H1 (cell line): ENCODE data around the gene MACROD2. TPM values are rescaled to one million over a fixed set of nuclear protein-coding genes. Genes with fewer than 3 reads are reported as not detected.

ENCODE experiments used
- CTCF ChIA-PET: fragments of 300-600 bp; sonication (Branson Sonifier 250); formaldehyde crosslinking; loops from one replicate; lab custom pipeline; 2021; ENCODE audit not compliant: partially characterized antibody; lab: Charles Lee
- POLR2A ChIA-PET: fragments of 300-600 bp; sonication (Branson Sonifier 250); formaldehyde crosslinking; loops from one replicate; lab custom pipeline; 2021; ENCODE audit warnings: inconsistent platforms; ENCODE audit not compliant: partially characterized antibody; lab: Charles Lee
- DNase-seq, 2 experiments: peaks; one replicate each; pipeline versions ENCODE4 v3.0.0 to v3.0.0-alpha.2; 2010 to 2022; ENCODE audit warnings: low spot score in 2 of 2, low read depth in 1 of 2, mixed read lengths in 1 of 2
- FAIRE-seq: peaks from 2 replicates; lab custom pipeline; 2011; peaks lifted over from hg19 to GRCh38; lab: Jason Lieb, UNC
- H2AFZ ChIP-seq: 2 replicates; pipeline ENCODE4 v1.8.1; 2012; ENCODE audit warnings: low read length, inconsistent platforms
- H2AK5ac ChIP-seq: 2 replicates; pipeline ENCODE4 v1.6.1; 2013; ENCODE audit warnings: low read depth, low read length
- H2BK120ac ChIP-seq: replicated peaks from 2 replicates; pipeline ENCODE3; 2013; ENCODE audit warnings: low read depth, low read length, inconsistent platforms
- H2BK12ac ChIP-seq: 2 replicates; pipeline ENCODE4 v1.6.1; 2013; ENCODE audit warnings: low read depth, low read length
- H2BK15ac ChIP-seq: 2 replicates; pipeline ENCODE4 v1.6.1; 2013; ENCODE audit warnings: low read length
- H2BK20ac ChIP-seq: 2 replicates; pipeline ENCODE4 v1.6.1; 2013; ENCODE audit warnings: low read length
- H2BK5ac ChIP-seq: 2 replicates; pipeline ENCODE4 v1.6.1; 2013; ENCODE audit warnings: low read depth, low read length
- H3K14ac ChIP-seq: 2 replicates; pipeline ENCODE4 v1.6.1; 2013; ENCODE audit warnings: inconsistent platforms; ENCODE audit not compliant: insufficient read length
- H3K18ac ChIP-seq: 2 replicates; pipeline ENCODE4 v1.6.1; 2013; ENCODE audit warnings: low read length; ENCODE audit errors: extremely low read depth
- H3K23ac ChIP-seq: 2 replicates; pipeline ENCODE4 v1.6.1; 2013; ENCODE audit warnings: inconsistent platforms; ENCODE audit not compliant: insufficient read length
- H3K23me2 ChIP-seq: 2 replicates; pipeline ENCODE4 v1.6.1; 2013; ENCODE audit warnings: low read depth, low read length
- H3K27ac ChIP-seq: 2 replicates; pipeline ENCODE4 v1.6.1; 2011; ENCODE audit warnings: low read depth, low read length, inconsistent platforms
- H3K27me3 ChIP-seq, 4 experiments: replicated peaks in 1 of 4; 1 replicate in 1 of 4; 2 replicates in 3 of 4; pipeline versions ENCODE4 v1.6.1 to v1.8.1; 2011 to 2013; ENCODE audit warnings: low read length in 3 of 4, mild to moderate bottlenecking in 3 of 4, inconsistent platforms in 2 of 4, mixed read lengths in 2 of 4, moderate library complexity in 1 of 4; ENCODE audit not compliant: control insufficient read depth in 3 of 4, insufficient read depth in 3 of 4; ENCODE audit errors: extremely low read depth in 1 of 4
- H3K36me3 ChIP-seq, 4 experiments: 2 replicates each; pipeline versions ENCODE4 v1.6.1 to v1.8.1; 2011 to 2013; ENCODE audit warnings: mild to moderate bottlenecking in 4 of 4, low read length in 3 of 4, moderate library complexity in 2 of 4, control low read depth in 1 of 4, inconsistent platforms in 1 of 4; ENCODE audit not compliant: insufficient read depth in 4 of 4, control insufficient read depth in 2 of 4
- H3K4ac ChIP-seq: replicated peaks from 2 replicates; pipeline ENCODE3; 2013; ENCODE audit warnings: low read length, low read depth, mixed read lengths, inconsistent platforms; ENCODE audit not compliant: insufficient read length
- H3K4me1 ChIP-seq, 4 experiments: replicated peaks in 1 of 4; 1 replicate in 1 of 4; 2 replicates in 3 of 4; pipeline versions ENCODE4 v1.6.1 to v1.8.1; 2011 to 2013; ENCODE audit warnings: low read length in 3 of 4, inconsistent platforms in 2 of 4, mixed read lengths in 1 of 4; ENCODE audit not compliant: insufficient read depth in 4 of 4, control insufficient read depth in 3 of 4
- H3K4me2 ChIP-seq, 2 experiments: 2 replicates each; pipeline versions ENCODE4 v1.6.1 to v1.8.1; 2011 to 2013; ENCODE audit warnings: low read depth in 2 of 2, low read length in 2 of 2, control low read depth in 1 of 2, inconsistent platforms in 1 of 2, mild to moderate bottlenecking in 1 of 2; ENCODE audit not compliant: insufficient read depth in 1 of 2
- H3K4me3 ChIP-seq, 4 experiments: fragments of 200-600, 300-600 bp in 1 of 4; sonication (generic), shearing (Covaris generic), sonication (Bioruptor Twin) in 1 of 4; 2 replicates each; pipeline versions ENCODE4 v1.5.1 to v1.8.1; 2011 to 2016; ENCODE audit warnings: low read length in 4 of 4, low read depth in 3 of 4, control low read depth in 2 of 4, inconsistent platforms in 2 of 4, mild to moderate bottlenecking in 2 of 4, mixed read lengths in 1 of 4, moderate library complexity in 1 of 4; ENCODE audit not compliant: insufficient read depth in 2 of 4; ENCODE audit errors: extremely low read depth in 1 of 4
- H3K56ac ChIP-seq: replicated peaks from 2 replicates; pipeline ENCODE3; 2013; ENCODE audit warnings: low read depth, mild to moderate bottlenecking, mixed read lengths, low read length, inconsistent platforms; ENCODE audit not compliant: insufficient read length
- H3K79me1 ChIP-seq: 2 replicates; pipeline ENCODE4 v1.6.1; 2013; ENCODE audit warnings: low read depth, low read length, control low read depth
- H3K79me2 ChIP-seq, 2 experiments: 2 replicates each; pipeline versions ENCODE4 v1.6.1 to v1.8.1; 2012 to 2013; ENCODE audit warnings: low read length in 2 of 2, mild to moderate bottlenecking in 2 of 2, inconsistent platforms in 1 of 2; ENCODE audit not compliant: insufficient read depth in 2 of 2, control insufficient read depth in 1 of 2
- H3K9ac ChIP-seq, 4 experiments: replicated peaks in 1 of 4; 1 replicate in 1 of 4; 2 replicates in 3 of 4; pipeline versions ENCODE4 v1.6.1 to v1.8.1; 2011 to 2013; ENCODE audit warnings: low read depth in 3 of 4, low read length in 3 of 4, control low read depth in 2 of 4, mild to moderate bottlenecking in 2 of 4, moderate library complexity in 2 of 4, inconsistent platforms in 1 of 4; ENCODE audit errors: extremely low read depth in 1 of 4
- H3K9me3 ChIP-seq, 2 experiments: 2 replicates each; pipeline versions ENCODE4 v1.6.1 to v1.8.1; 2012 to 2013; ENCODE audit warnings: mild to moderate bottlenecking in 2 of 2, moderate library complexity in 2 of 2, control low read depth in 1 of 2, inconsistent platforms in 1 of 2, low read depth in 1 of 2, low read length in 1 of 2, mixed read lengths in 1 of 2; ENCODE audit not compliant: insufficient read depth in 2 of 2
- H4K20me1 ChIP-seq, 2 experiments: replicated peaks in 1 of 2; 2 replicates each; pipeline versions ENCODE3 to v1.8.1; 2011 to 2013; ENCODE audit warnings: inconsistent platforms in 2 of 2, low read length in 2 of 2, mild to moderate bottlenecking in 1 of 2; ENCODE audit not compliant: insufficient read depth in 2 of 2, control insufficient read depth in 1 of 2
- H4K5ac ChIP-seq: 2 replicates; pipeline ENCODE4 v1.6.1; 2013; ENCODE audit warnings: low read length, low read depth, mixed read lengths, inconsistent platforms; ENCODE audit not compliant: insufficient read length
- H4K8ac ChIP-seq: 2 replicates; pipeline ENCODE4 v1.8.0; 2013; ENCODE audit warnings: mild to moderate bottlenecking, moderate library complexity, low read length, inconsistent platforms; ENCODE audit not compliant: insufficient read depth; ENCODE audit errors: extremely low read depth
- H4K91ac ChIP-seq: replicated peaks from 2 replicates; pipeline ENCODE3; 2013; ENCODE audit warnings: low read length, mixed read lengths, inconsistent platforms; ENCODE audit not compliant: insufficient read length
- EP300 ChIP-seq, 2 experiments: IDR thresholded peaks; 1 replicate in 1 of 2; 2 replicates in 1 of 2; pipeline ENCODE4 v1.6.1; 2011 to 2012; ENCODE audit warnings: low read depth in 2 of 2, low read length in 2 of 2, mild to moderate bottlenecking in 2 of 2, borderline replicate concordance in 1 of 2, inconsistent platforms in 1 of 2, moderate library complexity in 1 of 2
- FOSL1 ChIP-seq: IDR thresholded peaks from 2 replicates; pipeline ENCODE4 v1.6.1; 2011; ENCODE audit warnings: mild to moderate bottlenecking, low read depth, low read length, moderate library complexity; ENCODE audit not compliant: insufficient read depth
- WGBS, 2 experiments: shearing (Covaris generic) in 1 of 2; methylation state at CpG; one replicate each; pipeline versions ENCODE4 v1.1.6 to v1.1.7; 2013 to 2015; ENCODE audit warnings: low lambda C conversion rate in 2 of 2, mixed read lengths in 2 of 2, inconsistent platforms in 1 of 2, low coverage in 1 of 2, missing lambda C conversion rate in 1 of 2; ENCODE audit not compliant: insufficient replicate concordance in 2 of 2, insufficient coverage in 1 of 2, insufficient read length in 1 of 2; ENCODE audit errors: extremely low coverage in 1 of 2, missing lambda C conversion rate in 1 of 2; 5-methylcytosine and 5-hydroxymethylcytosine counted together
- polyA plus RNA-seq, 7 experiments: library from polyadenylated mRNA; depleted of rRNA in 3 of 7; stranded (reverse) in 5 of 7; unstranded in 2 of 7; fragments of >200 nt in 5 of 7; fragments of 200-250 nt in 2 of 7; gene quantifications; 1 replicate in 5 of 7; 2 replicates in 1 of 7; 4 replicates in 1 of 7; pipeline versions ENCODE4 v1.2.1 to v1.2.3, GENCODE V29; 2011 to 2013; ENCODE audit warnings: missing spikeins in 2 of 7, mixed read lengths in 2 of 7
- total RNA-seq: library from RNA; stranded (reverse); fragmentation: NEBNext Ultra II Directional; extraction: Animal tissue kit (Norgen Biotek cat#: 25700); gene quantifications from 2 replicates; pipeline ENCODE4 v1.2.1, GENCODE V29; 2021

The MACROD2 gene
- total and polyA plus RNA-seq, 2 of the 8 experiments (the other 6 are each of a cell fraction or from before 2014, with no cell fraction given) = 0.70 to 3.9 TPM

DNA sequence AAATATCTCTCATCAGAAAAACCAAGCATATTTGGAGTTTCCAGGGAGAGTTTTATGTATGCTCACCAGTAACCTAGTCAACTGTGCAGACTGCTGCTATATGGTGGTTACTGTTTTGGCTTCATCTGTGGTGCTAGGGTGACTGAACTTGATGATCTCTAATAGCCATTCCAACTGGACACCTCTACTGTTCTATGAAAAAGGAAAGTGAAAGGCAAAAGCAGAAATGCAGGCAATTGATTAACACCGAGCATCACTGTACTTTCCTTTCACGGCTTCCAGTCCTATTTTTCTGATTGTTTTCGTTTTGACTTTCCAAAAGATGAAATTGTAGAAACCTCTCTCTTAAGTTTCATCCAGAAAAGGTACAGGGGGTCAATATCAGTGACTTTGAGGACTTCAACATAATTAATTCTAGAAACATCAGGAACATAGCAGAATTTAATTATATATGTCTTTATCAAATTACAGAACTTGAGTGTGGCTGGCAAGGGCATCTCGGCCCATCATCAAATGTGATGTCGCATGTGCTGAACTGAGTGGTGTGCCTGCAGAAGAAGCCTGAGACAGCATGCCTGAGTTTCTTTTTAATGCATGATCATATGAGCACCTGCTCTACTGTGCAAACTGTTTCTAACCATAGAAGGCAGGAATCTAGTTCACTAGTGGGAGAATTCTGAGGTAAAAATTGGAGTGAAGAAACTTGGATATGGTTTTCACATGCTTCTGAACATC is 806.4 kb downstream of the MACROD2 start:
- H3K9me3 ChIP-seq = peaks cover 0 to 1% of the 10 kb centered on the region in 2 experiments; a peak in 1 of 4 replicates
- no peak overlapping the region for H4K8ac ChIP-seq
- H3K79me2 ChIP-seq = no peaks in the 10 kb centered on the region
- no peaks in the 10 kb centered on the region; the same call in 1 of the 2 replicates for H3K23me2 ChIP-seq
- H3K18ac ChIP-seq = no peak overlapping the region
- no peak overlapping the region for H3K27ac ChIP-seq
- no peak overlapping the region for H3K56ac ChIP-seq
- no peak overlapping the region for H2AK5ac ChIP-seq
- ChIA-PET POLR2A (no interaction called here), CTCF (no interaction called here)
- no peak overlapping the region for H2BK15ac ChIP-seq
- H4K20me1 ChIP-seq = no peaks in the 10 kb centered on the region
- H2AFZ ChIP-seq = no peak overlapping the region
- H3K9ac ChIP-seq = no peak overlapping the region
- no peak overlapping the region for H2BK5ac ChIP-seq
- no peaks in the 10 kb centered on the region for H3K36me3 ChIP-seq
- H3K4me1 ChIP-seq = no peaks in the 10 kb centered on the region
- no peak overlapping the region for H2BK20ac ChIP-seq
- WGBS, 2 experiments = 90% methylated on average over 5 of the region's 5 CpGs; no CpG with 5 or more reads in 1 of the 2 experiments
- FAIRE-seq (no peak), DNase-seq (no peak)
- H3K4ac ChIP-seq = no peak overlapping the region
- H4K91ac ChIP-seq = no peak overlapping the region
- no peak overlapping the region for H3K14ac ChIP-seq
- no peak overlapping the region for H4K5ac ChIP-seq
- no peaks in the 10 kb centered on the region for H3K27me3 ChIP-seq
- H2BK12ac ChIP-seq = no peak overlapping the region
- no peak overlapping the region for H3K23ac ChIP-seq
- H2BK120ac ChIP-seq = no peak overlapping the region
- H3K4me2 ChIP-seq = no peak overlapping the region
- TF ChIP-seq FOSL1 = no peak
- no peak for TF ChIP-seq EP300 (IDR thresholded peaks at IDR 0.05; ENCODE audit: borderline replicate concordance in 1 of 2, low read depth in 2 of 2, low read length in 2 of 2)
- no peak overlapping the region for H3K4me3 ChIP-seq
- no peaks in the 10 kb centered on the region for H3K79me1 ChIP-seq
